Vagina (tissue), 2 donors: Measurements from ENCODE around the gene UBTD1.

ENCODE experiments used
- CTCF ChIP-seq, 3 experiments: fragments of 450-650 bp in 2 of 3; fragments of 200-600 bp in 1 of 3; sonication (generic) in 1 of 3; IDR thresholded peaks; one replicate each; pipeline ENCODE4 v1.5.1; 2017 to 2019; ENCODE audit warnings: antibody characterized with exemption in 3 of 3, mild to moderate bottlenecking in 2 of 3, moderate library complexity in 2 of 3
- POLR2A ChIP-seq, 2 donors: fragments of 450-650 bp; IDR thresholded peaks; one replicate each; pipeline ENCODE4 v1.6.1; 2017; ENCODE audit warnings: antibody characterized with exemption in 2 of 2, mild to moderate bottlenecking in 2 of 2, moderate library complexity in 2 of 2

GRCh38 chr10:97567891-97568290 is 69.2 kb downstream of the UBTD1 start:
- TF ChIP-seq CTCF (IDR thresholded peaks at IDR 0.05): no peak
- TF ChIP-seq POLR2A (IDR thresholded peaks at IDR 0.05): no peak
